Neutrophil (primary cell): ENCODE results near the gene MICOS13.
A peak's percentile ranks its signal among the peaks of the same experiment; 100 is the strongest.
"Not testable (repeated sequence)": the region's sequence is repeated elsewhere in the genome, so short reads cannot be mapped to it uniquely, and the experiment has no call there.

Experiments
- H3K27ac ChIP-seq: fragments of 200-600 bp; sonication (generic); 2 replicates; pipeline ENCODE4 v1.5.1; 2016; ENCODE audit warnings: mild to moderate bottlenecking, moderate library complexity
- H3K27me3 ChIP-seq: fragments of 200-600 bp; sonication (generic); 2 replicates; pipeline ENCODE4 v1.6.0; 2016; ENCODE audit warnings: mild to moderate bottlenecking
- H3K36me3 ChIP-seq: fragments of 200-600 bp; sonication (generic); 2 replicates; pipeline ENCODE4 v1.5.1; 2017
- H3K4me1 ChIP-seq, 2 experiments: fragments of 200-600 bp in 1 of 2; sonication (generic) in 1 of 2; 1 replicate in 1 of 2; 2 replicates in 1 of 2; pipeline versions ENCODE4 v1.5.1 to v1.6.1; 2013 to 2016; ENCODE audit warnings: low read depth in 1 of 2, low read length in 1 of 2, mild to moderate bottlenecking in 1 of 2, moderate library complexity in 1 of 2; ENCODE audit not compliant: control insufficient read depth in 1 of 2, insufficient read depth in 1 of 2
- H3K4me3 ChIP-seq, 2 experiments: fragments of 200-600 bp in 1 of 2; sonication (generic) in 1 of 2; 1 replicate in 1 of 2; 2 replicates in 1 of 2; pipeline ENCODE4 v1.5.1; 2013 to 2016; ENCODE audit warnings: low read depth in 1 of 2, low read length in 1 of 2, mild to moderate bottlenecking in 1 of 2, moderate library complexity in 1 of 2
- H3K9me3 ChIP-seq: fragments of 200-600 bp; sonication (generic); 2 replicates; pipeline ENCODE4 v1.5.1; 2016
- TF ChIP-seq, protein P1 (sequence below): fragments of 200-600 bp; sonication (generic); IDR thresholded peaks from 2 replicates; pipeline ENCODE4 v1.5.1; 2016; ENCODE audit warnings: antibody characterized with exemption

Gene MICOS13

DNA sequence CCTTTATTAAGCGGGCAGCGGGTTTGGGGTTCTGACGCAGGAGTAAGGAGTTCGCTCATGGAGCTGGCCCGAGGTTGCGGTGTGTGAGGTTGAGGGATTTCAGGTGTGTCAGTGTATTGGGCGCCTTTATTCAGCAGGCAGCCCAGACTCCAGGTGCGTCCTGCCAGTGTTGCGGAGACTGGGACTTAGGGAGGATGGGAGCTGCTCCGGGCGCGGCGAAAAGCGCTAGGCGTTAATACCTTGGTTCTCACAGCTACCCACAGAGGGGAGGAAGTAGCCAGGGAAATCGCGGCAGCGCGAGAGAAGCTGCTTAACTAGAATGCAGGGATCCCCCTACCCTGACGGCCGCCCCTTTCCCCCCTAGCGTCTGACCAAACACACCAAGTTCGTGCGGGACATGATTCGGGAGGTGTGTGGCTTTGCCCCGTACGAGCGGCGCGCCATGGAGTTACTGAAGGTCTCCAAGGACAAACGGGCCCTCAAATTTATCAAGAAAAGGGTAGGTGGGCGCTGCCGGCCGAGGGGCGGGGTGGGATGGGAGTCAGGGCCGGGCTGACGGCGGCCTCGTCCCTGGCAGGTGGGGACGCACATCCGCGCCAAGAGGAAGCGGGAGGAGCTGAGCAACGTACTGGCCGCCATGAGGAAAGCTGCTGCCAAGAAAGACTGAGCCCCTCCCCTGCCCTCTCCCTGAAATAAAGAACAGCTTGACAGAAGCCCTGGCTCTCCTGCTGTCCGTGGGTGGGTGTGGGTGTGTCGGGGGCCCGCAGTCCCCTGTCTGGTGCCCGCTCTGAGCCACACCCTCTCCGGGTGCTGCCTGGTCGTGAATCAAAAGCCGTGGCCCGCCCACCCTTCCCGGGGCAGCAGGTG is 10.9 kb upstream of the MICOS13 start:
- TF ChIP-seq, protein P1, sequence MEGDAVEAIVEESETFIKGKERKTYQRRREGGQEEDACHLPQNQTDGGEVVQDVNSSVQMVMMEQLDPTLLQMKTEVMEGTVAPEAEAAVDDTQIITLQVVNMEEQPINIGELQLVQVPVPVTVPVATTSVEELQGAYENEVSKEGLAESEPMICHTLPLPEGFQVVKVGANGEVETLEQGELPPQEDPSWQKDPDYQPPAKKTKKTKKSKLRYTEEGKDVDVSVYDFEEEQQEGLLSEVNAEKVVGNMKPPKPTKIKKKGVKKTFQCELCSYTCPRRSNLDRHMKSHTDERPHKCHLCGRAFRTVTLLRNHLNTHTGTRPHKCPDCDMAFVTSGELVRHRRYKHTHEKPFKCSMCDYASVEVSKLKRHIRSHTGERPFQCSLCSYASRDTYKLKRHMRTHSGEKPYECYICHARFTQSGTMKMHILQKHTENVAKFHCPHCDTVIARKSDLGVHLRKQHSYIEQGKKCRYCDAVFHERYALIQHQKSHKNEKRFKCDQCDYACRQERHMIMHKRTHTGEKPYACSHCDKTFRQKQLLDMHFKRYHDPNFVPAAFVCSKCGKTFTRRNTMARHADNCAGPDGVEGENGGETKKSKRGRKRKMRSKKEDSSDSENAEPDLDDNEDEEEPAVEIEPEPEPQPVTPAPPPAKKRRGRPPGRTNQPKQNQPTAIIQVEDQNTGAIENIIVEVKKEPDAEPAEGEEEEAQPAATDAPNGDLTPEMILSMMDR: no peak
- Histone ChIP-seq H3K27me3 (no peaks in the 10 kb centered on the region), H3K4me3 (peak overlapping the region; percentile 84 to 88), H3K9me3 (no peaks in the 10 kb centered on the region), H3K27ac (peak overlapping the region; percentile 80), H3K36me3 (peaks cover 45% of the 10 kb centered on the region), H3K4me1 (peaks cover 31 to 44% of the 10 kb centered on the region in 2 experiments)

DNA sequence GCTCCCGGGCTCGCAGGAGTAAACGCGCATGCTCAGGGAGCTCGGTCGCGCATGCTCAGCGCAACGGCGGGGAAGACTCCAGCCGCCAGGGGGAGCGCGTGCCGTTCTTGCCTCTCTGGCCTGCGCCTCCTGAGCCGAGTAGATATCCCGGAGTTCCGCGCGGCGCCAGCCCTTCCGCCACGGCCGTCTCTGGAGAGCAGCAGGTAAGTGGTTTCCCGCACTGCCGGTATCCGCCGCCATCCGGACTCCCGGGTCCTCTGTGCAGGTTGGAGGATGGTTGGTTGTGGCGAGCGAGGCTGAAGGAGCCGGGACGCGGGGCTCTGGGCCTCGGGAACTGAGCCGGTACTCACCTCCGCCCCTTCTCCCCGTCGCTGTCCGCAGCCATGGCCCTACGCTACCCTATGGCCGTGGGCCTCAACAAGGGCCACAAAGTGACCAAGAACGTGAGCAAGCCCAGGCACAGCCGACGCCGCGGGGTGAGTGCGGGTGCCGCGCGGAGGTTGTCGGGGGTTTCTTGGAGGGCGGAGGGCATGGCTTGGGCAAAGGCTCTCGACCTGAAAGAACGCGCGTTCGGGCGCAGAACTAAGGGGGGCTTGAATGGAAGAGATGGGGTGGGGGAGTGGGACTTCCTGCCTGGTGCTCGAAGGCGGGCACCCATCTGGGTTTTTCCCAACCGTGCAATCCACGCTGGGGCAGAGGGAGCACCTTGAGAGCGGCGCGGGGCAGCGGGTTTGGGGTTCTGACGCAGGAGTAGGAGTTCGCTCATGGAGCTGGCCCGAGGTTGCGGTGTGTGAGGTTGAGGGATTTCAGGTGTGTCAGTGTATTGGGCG is 10.0 kb upstream of the MICOS13 start, which contains the start of gene RPL36:
TSS of gene RPL36 (plus strand) at position 171 of the 830 bp plus-strand sequence. CDS start at position 384, 213 bp downstream.
- H3K27me3 ChIP-seq: no peaks in the 10 kb centered on the region
- no peaks in the 10 kb centered on the region for H3K9me3 ChIP-seq
- H3K4me1 ChIP-seq: peaks cover 35 to 49% of the 10 kb centered on the region in 2 experiments
- TF ChIP-seq, protein P1: peak; percentile 99
- peaks cover 37% of the 10 kb centered on the region for H3K36me3 ChIP-seq
- peak within 1 kb of the TSS; percentile 84 to 88 for H3K4me3 ChIP-seq
- H3K27ac ChIP-seq: peak within 1 kb of the TSS; percentile 80

DNA sequence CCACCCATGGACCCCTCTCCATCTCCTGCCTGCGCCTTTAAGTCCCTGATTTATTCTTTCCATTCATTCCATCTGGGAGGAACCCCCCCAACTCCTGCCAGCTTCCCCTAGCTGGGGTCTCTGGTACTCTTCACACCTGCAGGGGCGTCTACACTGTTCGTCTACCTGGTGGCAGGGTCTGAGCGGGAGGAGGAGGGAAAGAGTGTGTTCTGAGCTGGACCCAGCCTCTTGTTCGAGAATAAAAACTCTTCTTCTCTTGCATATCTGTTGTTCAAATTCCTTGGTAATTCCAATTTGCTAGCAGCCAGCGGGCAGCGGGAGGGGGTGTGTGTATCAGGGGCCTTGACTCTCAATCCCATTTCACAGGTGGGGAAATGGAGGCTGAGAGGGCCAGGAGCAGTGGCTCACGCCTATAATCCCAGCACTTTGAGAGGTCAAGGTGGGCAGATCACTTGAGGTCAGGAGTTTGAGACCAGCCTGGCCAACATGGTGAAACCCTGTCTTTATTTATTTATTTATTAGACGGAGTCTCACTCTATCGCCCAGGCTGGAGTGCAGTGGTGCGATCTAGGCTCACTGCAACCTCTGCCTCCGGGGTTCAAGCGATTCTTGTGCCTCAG is 8.1 kb upstream of the MICOS13 start:
- H3K4me3 ChIP-seq, H3K27ac ChIP-seq: not testable (repeated sequence)
- H3K4me1 ChIP-seq: peaks cover 35 to 49% of the 10 kb centered on the region in 2 experiments

DNA sequence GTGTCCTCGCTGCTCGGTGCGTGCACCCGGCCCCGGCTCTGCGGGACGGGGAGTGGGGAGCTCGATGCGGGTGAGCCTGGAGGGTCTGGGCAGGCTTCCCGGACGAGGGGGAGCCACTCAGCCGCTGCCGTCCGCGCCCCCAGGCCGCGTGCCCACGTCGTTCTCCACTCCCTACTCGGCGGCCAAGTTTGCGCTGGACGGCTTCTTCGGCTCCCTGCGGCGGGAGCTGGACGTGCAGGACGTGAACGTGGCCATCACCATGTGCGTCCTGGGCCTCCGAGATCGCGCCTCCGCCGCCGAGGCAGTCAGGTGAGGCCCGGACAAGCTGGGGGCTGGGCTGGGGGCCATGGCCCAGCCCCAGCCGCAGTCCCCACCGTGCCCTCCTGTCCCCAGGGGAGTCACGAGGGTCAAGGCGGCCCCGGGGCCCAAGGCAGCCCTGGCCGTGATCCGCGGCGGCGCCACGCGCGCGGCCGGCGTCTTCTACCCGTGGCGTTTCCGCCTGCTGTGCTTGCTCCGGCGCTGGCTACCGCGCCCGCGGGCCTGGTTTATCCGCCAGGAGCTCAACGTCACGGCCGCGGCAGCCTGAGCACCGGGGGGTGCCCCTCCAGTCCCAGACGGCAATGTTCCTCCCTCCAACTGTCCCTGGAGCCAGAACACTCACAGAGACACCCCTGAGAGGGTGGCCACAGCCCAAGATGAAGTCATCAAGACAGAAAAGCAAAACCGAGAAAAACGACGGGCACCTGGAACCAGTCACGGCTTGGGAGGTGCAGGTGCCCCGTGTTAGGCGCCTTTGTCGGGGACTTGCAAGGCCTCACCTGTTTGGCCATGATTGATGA is 7.3 kb upstream of the MICOS13 start:
- H3K4me1 ChIP-seq: peaks cover 35 to 49% of the 10 kb centered on the region in 2 experiments
- H3K27ac ChIP-seq: peak overlapping the region; percentile 88
- no peaks in the 10 kb centered on the region for H3K9me3 ChIP-seq
- peak overlapping the region; percentile 68 to 91 for H3K4me3 ChIP-seq
- H3K36me3 ChIP-seq: peaks cover 9% of the 10 kb centered on the region
- TF ChIP-seq, protein P1: peak; percentile 1
- no peaks in the 10 kb centered on the region for H3K27me3 ChIP-seq

More for the DNA sequence above, 8.1 kb upstream of the MICOS13 start:
- not testable (repeated sequence) for H3K9me3 ChIP-seq, H3K27me3 ChIP-seq
- peaks cover 17% of the 10 kb centered on the region for H3K36me3 ChIP-seq

DNA sequence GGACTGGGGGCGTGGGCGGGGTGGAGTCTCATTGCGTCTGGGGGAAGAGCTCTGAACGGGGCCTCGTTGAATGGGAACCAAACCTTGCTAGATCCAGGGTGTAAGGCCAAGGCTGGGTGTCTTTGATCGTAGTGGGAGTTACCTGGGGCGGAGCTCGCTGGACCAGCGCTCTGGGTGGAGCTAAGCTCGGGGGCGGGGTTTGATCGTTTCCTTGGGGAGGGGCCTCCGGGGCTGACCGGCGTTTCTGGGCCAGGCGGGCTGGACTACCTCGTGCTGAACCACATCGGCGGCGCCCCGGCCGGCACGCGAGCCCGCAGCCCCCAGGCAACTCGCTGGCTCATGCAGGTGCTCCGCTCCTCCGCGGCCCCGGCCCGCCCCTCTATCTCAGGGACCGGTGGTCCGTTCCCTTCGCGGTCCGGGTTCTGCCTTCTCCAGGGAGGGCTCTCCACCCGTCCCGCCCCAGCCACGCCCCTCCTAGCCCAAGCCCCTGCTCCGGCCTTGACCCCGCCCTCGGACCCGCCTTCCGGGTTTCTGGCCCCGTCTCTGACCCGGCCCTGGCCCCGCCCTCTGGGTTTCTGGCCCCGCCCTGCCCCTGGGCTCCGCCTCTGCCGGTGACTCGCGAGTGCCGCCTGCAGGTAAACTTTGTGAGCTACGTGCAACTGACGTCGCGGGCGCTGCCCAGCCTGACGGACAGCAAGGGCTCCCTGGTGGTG is 6.5 kb upstream of the MICOS13 start:
- H3K9me3 ChIP-seq: no peaks in the 10 kb centered on the region
- H3K4me3 ChIP-seq: peak overlapping the region; percentile 68 to 91
- H3K4me1 ChIP-seq: peaks cover 34 to 45% of the 10 kb centered on the region in 2 experiments
- H3K27me3 ChIP-seq: peaks cover under 1% of the 10 kb centered on the region
- H3K27ac ChIP-seq: peak overlapping the region; percentile 88
- peaks cover 1% of the 10 kb centered on the region for H3K36me3 ChIP-seq
- TF ChIP-seq, protein P1: peak; percentile 87
